Measurements from ENCODE around the gene CHTOP.
"Not testable (repeated sequence)": the region's sequence is repeated elsewhere in the genome, so short reads cannot be mapped to it uniquely, and the experiment has no call there.

Gene CHTOP

GRCh38 chr1:153667439-153667838 lies 33.6 kb downstream of the CHTOP start:
- no peak for DNase-seq

- not testable (repeated sequence) for DNase-seq
Measured at GRCh38 chr1:153668672-153669071, 34.8 kb downstream of the CHTOP start.

GRCh38 chr1:153669606-153670005 lies 35.7 kb downstream of the CHTOP start:
- DNase-seq: no peak

- peak; percentile 46 for DNase-seq
Measured at GRCh38 chr1:153670257-153670858, 36.5 kb downstream of the CHTOP start.

- DNase-seq: peak; percentile 97
Measured at GRCh38 chr1:153670859-153671627, 37.2 kb downstream of the CHTOP start, which contains the start of gene ILF2. ILF2 (minus strand) TSS chr1:153670993; CDS start chr1:153670922, 71 bp downstream.

GRCh38 chr1:153671628-153672353 lies 37.9 kb downstream of the CHTOP start:
- peak; percentile 59 for DNase-seq

- DNase-seq: no peak
Measured at GRCh38 chr1:153673511-153673910, 39.6 kb downstream of the CHTOP start.

GRCh38 chr1:153677718-153678518 lies 44.1 kb downstream of the CHTOP start:
- peak; percentile 54 for DNase-seq

GRCh38 chr1:153678519-153679336 lies 44.9 kb downstream of the CHTOP start, which contains the start of gene NPR1:
NPR1 (plus strand) TSS chr1:153678688; CDS start chr1:153679109, 421 bp downstream.
- DNase-seq: peak; percentile 32

- DNase-seq: peak; percentile 32
Measured at GRCh38 chr1:153679337-153680119, 45.7 kb downstream of the CHTOP start.

- no peak for DNase-seq
Measured at GRCh38 chr1:153680120-153680403, 46.2 kb downstream of the CHTOP start.

GRCh38 chr1:153682730-153683129 lies 48.9 kb downstream of the CHTOP start:
- DNase-seq: no peak

- no peak for DNase-seq
Measured at GRCh38 chr1:153683854-153684253, 50.0 kb downstream of the CHTOP start.

GRCh38 chr1:153684892-153685291 lies 51.0 kb downstream of the CHTOP start:
- no peak for DNase-seq

- no peak for DNase-seq
Measured at GRCh38 chr1:153685544-153686340, 51.9 kb downstream of the CHTOP start.

- no peak for DNase-seq
Measured at GRCh38 chr1:153687346-153688125, 53.7 kb downstream of the CHTOP start.

- no peak for DNase-seq
Measured at GRCh38 chr1:153688276-153688675, 54.4 kb downstream of the CHTOP start.

GRCh38 chr1:153688736-153689328 lies 55.0 kb downstream of the CHTOP start:
- DNase-seq: no peak

GRCh38 chr1:153693466-153693865 lies 59.6 kb downstream of the CHTOP start:
- DNase-seq: no peak

Measured in activated naive CD4-positive, alpha-beta T cell treated with Interleukin-2 at 50 U/mL for 16 hours (primary cell).